Transverse colon (tissue), 4 donors: ENCODE results near the gene DOK7. TPM values are rescaled to one million over a fixed set of nuclear protein-coding genes. Genes with fewer than 3 reads are reported as not detected.

Experiments used
- DNase-seq: peaks from one replicate; pipeline ENCODE4 v3.0.0-alpha.2; 2019
- H3K27ac ChIP-seq, 4 donors: fragments of 200-600 bp; sonication (generic); 2 replicates each; pipeline ENCODE4 v1.5.1; 2016 to 2018; ENCODE audit warnings: inconsistent platforms in 4 of 4
- H3K27me3 ChIP-seq: fragments of 200-600 bp; sonication (generic); 2 replicates; pipeline ENCODE4 v1.5.1; 2017; ENCODE audit warnings: inconsistent platforms
- H3K36me3 ChIP-seq, 4 donors: fragments of 200-600 bp; sonication (generic); 2 replicates each; pipeline ENCODE4 v1.5.1; 2017 to 2019; ENCODE audit warnings: inconsistent platforms in 4 of 4
- H3K4me1 ChIP-seq, 4 donors: fragments of 200-600 bp; sonication (generic); 2 replicates each; pipeline ENCODE4 v1.5.1; 2017 to 2020; ENCODE audit warnings: inconsistent platforms in 4 of 4
- H3K4me3 ChIP-seq, 4 donors: fragments of 200-600 bp; sonication (generic); 1 replicate in 1 of 4; 2 replicates in 3 of 4; pipeline versions ENCODE4 v1.5.1 to v1.6.1; 2017 to 2019; ENCODE audit warnings: inconsistent platforms in 4 of 4
- H3K9me3 ChIP-seq, 2 donors: fragments of 200-600 bp; sonication (generic); 2 replicates each; pipeline ENCODE4 v1.5.1; 2017 to 2019; ENCODE audit warnings: inconsistent platforms in 2 of 2
- CTCF ChIP-seq, 5 experiments: fragments of 200-600 bp in 3 of 5; fragments of 450-650 bp in 2 of 5; sonication (generic) in 3 of 5; IDR thresholded peaks; 1 replicate in 2 of 5; 2 replicates in 3 of 5; pipeline ENCODE4 v1.5.1; 2016 to 2017; ENCODE audit warnings: antibody characterized with exemption in 5 of 5, inconsistent platforms in 3 of 5, mild to moderate bottlenecking in 2 of 5, moderate library complexity in 1 of 5
- EP300 ChIP-seq: sonication (generic); formaldehyde crosslinking; IDR thresholded peaks from one replicate; pipeline ENCODE4 v1.6.1; 2017; ENCODE audit warnings: antibody characterized with exemption, low read depth
- POLR2A ChIP-seq: fragments of 450-650 bp; IDR thresholded peaks from one replicate; pipeline ENCODE4 v1.6.1; 2016; ENCODE audit warnings: antibody characterized with exemption, mild to moderate bottlenecking, moderate library complexity
- POLR2AphosphoS5 ChIP-seq, 3 donors: sonication (generic); formaldehyde crosslinking; IDR thresholded peaks; one replicate each; pipeline ENCODE4 v1.6.1; 2016; ENCODE audit warnings: antibody characterized with exemption in 3 of 3
- WGBS, 2 donors: methylation state at CpG; one replicate each; pipeline ENCODE4 v1.1.5; 2018; ENCODE audit warnings: low coverage in 1 of 2; 5-methylcytosine and 5-hydroxymethylcytosine counted together
- in situ Hi-C, 4 donors: fragments of 200-750 bp; cut with MboI; loops; one replicate each; pipeline versions ENCODE4 v1.15.0 to v1.15.1; 2017; ENCODE audit warnings: low sequenced_read_pairs in 3 of 4, low pct_ligation_motif_present in 1 of 4, low pct_unique_long_range_greater_than_20kb in 1 of 4
- intact Hi-C: fragments of 100-400 bp; cut with DNase I; formaldehyde crosslinking; loops from one replicate; pipeline ENCODE4 v1.15.1; 2023; ENCODE audit warnings: low total_unique reads
- total RNA-seq, 4 donors: library from RNA; depleted of rRNA; stranded (reverse); fragments of >200 nt; gene quantifications; one replicate each; pipeline ENCODE4 v1.1.0, GENCODE V29; 2016

DOK7 gene
- total RNA-seq, 4 donors from 2014 or later = 0.27 to 0.95 TPM; not detected in 2

GRCh38 chr4:3419836-3420605 is 43.1 kb upstream of the DOK7 start:
- Histone ChIP-seq H3K27me3 (no peaks in the 10 kb centered on the region), H3K4me3 (no peak overlapping the region), H3K9me3 (no peaks in the 10 kb centered on the region), H3K4me1 (no peaks in the 10 kb centered on the region), H3K27ac (no peak overlapping the region), H3K36me3 (peaks cover 0 to 9% (median 3%) of the 10 kb centered on the region in 4 donors)
- 91% methylated on average over 11 of the region's 15 CpGs; no CpG with 5 or more reads in 1 of the 2 donors for WGBS, 2 donors
- DNase-seq = no peak
- intact Hi-C loops = no loop called here
- in situ Hi-C loops = no loop called here
- no peak for TF ChIP-seq CTCF (IDR thresholded peaks at IDR 0.05)
- TF ChIP-seq POLR2AphosphoS5 (IDR thresholded peaks at IDR 0.05) = no peak
- TF ChIP-seq POLR2A = no peak
- TF ChIP-seq EP300 = no peak

GRCh38 chr4:3420606-3420955 is 42.5 kb upstream of the DOK7 start:
- in situ Hi-C loops = no loop called here
- H3K27ac ChIP-seq = no peak overlapping the region
- intact Hi-C loops = no loop called here
- peaks cover 0 to 9% (median 3%) of the 10 kb centered on the region in 4 donors for H3K36me3 ChIP-seq
- TF ChIP-seq EP300 (no peak), POLR2A (no peak), CTCF (IDR thresholded peaks at IDR 0.05) (no peak), POLR2AphosphoS5 (IDR thresholded peaks at IDR 0.05) (no peak)
- no peak overlapping the region for H3K4me3 ChIP-seq
- DNase-seq = no peak
- no peaks in the 10 kb centered on the region for H3K4me1 ChIP-seq
- no peaks in the 10 kb centered on the region for H3K9me3 ChIP-seq
- 80 to 100% methylated on average over 1 to 7 of the region's 12 CpGs for WGBS, 2 donors
- H3K27me3 ChIP-seq = no peaks in the 10 kb centered on the region

GRCh38 chr4:3420956-3421355 is 42.1 kb upstream of the DOK7 start:
- in situ Hi-C loops = no loop called here
- H3K4me3 ChIP-seq = no peak overlapping the region
- H3K27ac ChIP-seq = no peak overlapping the region
- DNase-seq = no peak
- H3K9me3 ChIP-seq = no peaks in the 10 kb centered on the region
- intact Hi-C loops = no loop called here
- H3K27me3 ChIP-seq = no peaks in the 10 kb centered on the region
- peaks cover 0 to 9% (median 3%) of the 10 kb centered on the region in 4 donors for H3K36me3 ChIP-seq
- no peak for TF ChIP-seq EP300
- no peak for TF ChIP-seq CTCF (IDR thresholded peaks at IDR 0.05)
- TF ChIP-seq POLR2AphosphoS5 (IDR thresholded peaks at IDR 0.05) = no peak
- TF ChIP-seq POLR2A = no peak
- no peaks in the 10 kb centered on the region for H3K4me1 ChIP-seq
- WGBS, 2 donors = 86 to 100% methylated on average over 4 to 10 of the region's 10 CpGs

- H3K27ac ChIP-seq = no peak overlapping the region
- intact Hi-C loops = no loop called here
- no peak for DNase-seq
These were observed 41.6 kb upstream of the DOK7 start for GRCh38 chr4:3421470-3421869.

More at GRCh38 chr4:3421470-3421869, 41.6 kb upstream of the DOK7 start:
- Histone ChIP-seq H3K27me3 (no peaks in the 10 kb centered on the region), H3K36me3 (peaks cover 0 to 9% (median 3%) of the 10 kb centered on the region in 4 donors), H3K4me1 (no peaks in the 10 kb centered on the region), H3K9me3 (no peaks in the 10 kb centered on the region), H3K4me3 (no peak overlapping the region)
- in situ Hi-C loops = no loop called here
- WGBS, 2 donors = 73 to 89% methylated on average over 3 to 12 of the region's 12 CpGs
- no peak for TF ChIP-seq CTCF (IDR thresholded peaks at IDR 0.05)
- no peak for TF ChIP-seq EP300
- TF ChIP-seq POLR2AphosphoS5 (IDR thresholded peaks at IDR 0.05) = no peak
- TF ChIP-seq POLR2A = no peak
